NCI-H1105 treated with DMSO at 0.1 percent for 48 hours (cell line): ENCODE data around the gene RFX1.
"Not testable (repeated sequence)": the region's sequence is repeated elsewhere in the genome, so short reads cannot be mapped to it uniquely, and the experiment has no call there.

Experiments used
- DNase-seq: peaks from one replicate; lab custom pipeline; 2025; lab: John Stamatoyannopoulos, UW

The RFX1 gene

DNA sequence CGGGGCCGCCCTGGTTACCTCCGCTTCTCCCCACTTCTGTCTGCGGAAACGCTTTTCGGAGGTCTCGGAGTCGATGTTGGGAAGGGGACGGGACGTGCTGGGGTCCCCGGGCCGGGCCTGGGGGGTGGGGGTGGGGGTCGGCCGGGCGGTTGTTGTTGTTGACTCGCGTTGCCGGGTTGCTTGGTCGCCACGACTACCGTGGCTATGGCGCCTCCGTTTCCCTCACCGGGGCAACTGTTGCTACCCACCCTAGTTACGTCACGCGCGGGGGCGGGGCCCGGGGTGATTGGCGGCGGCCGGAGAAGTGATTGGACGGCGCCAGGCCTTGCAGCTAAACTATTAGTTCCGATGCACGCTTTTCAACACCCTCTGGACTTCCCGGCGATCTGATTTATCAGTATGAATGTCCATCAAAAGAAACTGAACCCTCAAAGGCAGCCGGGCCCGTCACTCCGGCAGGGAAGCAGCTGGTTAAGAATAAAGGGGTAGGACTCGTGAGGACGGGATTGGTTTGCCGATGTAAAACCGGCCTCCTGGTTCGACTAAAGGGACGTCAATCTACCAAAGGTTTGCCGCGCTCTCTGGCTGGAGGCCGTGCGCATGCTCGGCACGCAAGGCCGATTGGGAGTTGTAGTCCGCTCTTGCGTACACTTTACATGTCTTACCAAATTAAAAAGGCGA, at the start of gene RFX1:
Gene RFX1, minus strand, starts transcription at position 236 of the 681 bp plus-strand sequence. CDS start 12,477 bp downstream, outside the sequence.
- DNase-seq = peak; percentile 100

DNA sequence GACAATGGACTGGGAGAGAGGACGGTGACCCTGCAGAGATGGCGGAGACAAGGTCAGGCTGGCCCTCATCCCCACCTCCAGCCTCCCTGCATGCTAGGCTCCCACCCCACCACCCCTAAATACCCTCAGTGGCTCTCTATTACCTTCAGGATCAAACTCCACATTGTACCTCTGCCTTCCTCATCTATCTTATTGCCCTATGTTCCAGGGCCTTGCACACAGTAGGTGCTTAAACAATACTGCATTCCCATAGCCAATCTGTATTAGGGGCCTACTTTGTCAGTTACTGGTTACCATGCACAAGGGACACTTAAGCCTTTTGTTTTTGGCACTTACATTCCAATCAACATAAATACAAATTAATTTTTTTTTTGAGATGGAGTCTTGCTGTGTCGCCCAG, 49.3 kb upstream of the RFX1 start:
- DNase-seq = no peak

DNA sequence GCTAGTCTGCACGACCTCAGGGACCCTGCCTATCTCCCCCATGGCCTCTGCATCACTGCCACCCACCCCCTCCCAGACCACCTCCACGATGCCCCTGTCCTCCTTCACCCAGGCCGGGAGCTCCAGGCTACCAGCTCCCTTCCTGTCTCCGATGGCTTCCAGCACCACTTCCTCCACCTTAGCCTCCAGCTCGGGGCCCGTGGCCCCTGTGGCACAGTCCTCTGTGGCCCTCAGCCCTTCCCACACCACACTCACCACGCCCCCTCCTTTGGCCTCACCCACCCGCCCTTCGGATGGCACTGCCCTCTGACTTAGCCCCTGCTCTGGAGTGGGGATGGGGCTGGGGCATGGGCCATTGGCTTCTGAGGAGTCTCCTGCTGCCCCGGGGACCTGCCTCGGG, 48.6 kb upstream of the RFX1 start:
- DNase-seq = no peak

DNA sequence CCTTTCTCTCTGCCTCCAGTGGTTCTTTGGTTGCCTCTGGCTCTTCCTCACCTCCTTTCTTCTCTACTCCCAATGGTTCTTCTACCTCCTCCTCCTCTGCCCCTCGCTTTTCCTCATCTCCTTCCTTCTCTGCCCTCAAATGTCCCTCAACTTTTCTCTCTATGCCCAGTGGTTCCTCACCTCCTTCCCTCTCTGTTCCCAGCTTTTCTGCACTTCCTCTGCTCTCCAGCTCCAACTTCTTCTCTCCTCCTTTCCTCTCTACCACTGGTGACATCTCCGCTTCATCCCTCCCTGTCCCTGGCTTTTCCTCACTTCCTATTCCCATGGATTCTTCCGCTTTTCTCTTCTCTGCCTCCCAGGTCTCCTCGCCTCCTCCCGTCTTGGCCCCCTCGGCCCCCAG, 48.0 kb upstream of the RFX1 start:
- no peak for DNase-seq

DNA sequence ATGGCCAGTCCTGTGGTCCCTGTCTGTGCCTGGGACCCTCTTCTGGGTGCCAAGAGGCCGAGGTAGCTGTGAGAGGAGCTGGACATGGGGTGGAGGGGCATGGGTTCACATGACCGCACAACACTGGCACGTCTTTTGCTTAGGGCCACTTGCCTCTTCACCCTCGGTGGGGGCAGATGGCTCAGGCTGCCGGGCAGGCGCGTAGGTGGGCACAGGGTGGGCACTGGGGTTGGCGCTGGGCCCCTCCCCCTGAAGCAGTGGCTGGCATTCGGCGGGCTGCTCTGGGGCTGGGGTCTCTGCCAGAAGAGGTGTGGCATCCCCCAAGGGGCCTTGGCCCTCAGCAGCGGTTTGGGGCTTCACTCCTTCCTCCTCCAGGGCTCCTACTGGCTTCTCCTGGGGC, 47.4 kb upstream of the RFX1 start:
- DNase-seq = no peak

DNA sequence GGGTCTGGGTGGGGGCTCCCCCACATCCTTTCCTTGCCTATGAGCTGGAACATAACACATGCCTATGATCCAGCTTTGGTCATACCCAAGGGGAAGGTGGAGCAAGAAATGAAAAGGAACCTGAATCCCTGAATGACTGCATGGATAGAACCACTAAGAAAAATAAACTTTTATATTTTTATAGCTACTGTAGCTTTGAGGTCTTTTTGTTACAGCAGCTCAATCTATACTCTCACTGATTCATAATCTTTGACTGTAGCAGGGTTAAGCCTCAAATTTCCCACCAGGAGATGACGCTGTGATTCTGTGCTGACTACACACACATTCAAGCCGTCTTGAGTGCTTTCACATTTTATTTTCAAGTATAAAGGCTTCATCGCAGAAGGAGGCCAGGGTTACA, 46.9 kb upstream of the RFX1 start:
- no peak for DNase-seq

DNA sequence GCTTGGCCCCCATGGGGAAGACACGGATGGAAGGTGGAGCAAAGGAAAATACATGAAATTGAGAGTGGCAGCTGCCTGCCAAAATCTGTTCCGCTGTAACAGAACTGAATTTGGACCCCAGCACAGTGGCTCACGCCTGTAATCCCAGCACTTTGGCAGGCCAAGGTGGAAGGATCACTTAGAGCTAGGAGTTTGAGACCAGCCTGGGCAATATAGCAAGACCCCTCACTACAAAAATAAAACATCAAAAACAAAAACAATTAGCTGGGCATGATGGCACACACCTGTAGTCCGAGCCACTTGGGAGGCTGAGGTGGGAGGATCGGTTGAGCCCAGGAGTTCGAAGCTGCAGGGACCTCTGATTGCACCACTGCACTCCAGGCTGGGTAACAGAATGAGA, 46.4 kb upstream of the RFX1 start:
- DNase-seq = no peak

DNA sequence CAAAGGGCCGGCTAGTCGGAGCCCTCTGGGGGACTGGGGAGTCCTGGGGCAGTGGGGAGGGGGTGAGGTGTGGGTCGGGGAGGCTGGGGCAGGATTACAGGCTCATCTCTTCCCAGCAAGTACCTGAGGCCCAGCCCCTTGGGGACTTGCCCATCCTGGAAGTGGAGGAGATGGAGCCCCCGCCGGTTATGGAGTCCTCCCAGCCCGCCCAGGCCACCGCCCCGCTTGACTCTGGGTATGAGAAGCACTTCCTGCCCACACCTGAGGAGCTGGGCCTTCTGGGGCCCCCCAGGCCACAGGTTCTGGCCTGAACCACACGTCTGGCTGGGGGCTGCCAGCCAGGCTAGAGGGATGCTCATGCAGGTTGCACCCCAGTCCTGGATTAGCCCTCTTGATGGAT, 45.9 kb upstream of the RFX1 start:
- DNase-seq = no peak

DNA sequence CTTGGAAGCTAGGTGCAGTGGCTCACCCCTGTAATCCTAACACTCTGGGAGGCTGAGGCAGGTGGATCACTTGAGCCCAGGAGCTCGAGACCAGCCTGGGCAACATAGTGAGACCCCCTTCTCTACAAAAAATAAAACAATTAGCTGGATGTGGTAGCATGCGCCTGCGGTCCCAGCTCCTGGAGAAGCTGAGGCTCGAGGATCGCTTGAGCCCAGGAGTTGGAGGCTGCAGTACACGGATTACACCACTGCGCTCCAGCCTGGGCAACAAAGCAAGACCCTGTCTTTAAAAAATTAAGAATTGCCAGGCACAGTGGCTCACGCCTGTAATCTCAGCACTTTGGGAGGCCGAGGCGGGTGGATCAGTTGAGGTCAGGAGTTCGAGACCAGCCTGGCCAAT, 44.8 kb upstream of the RFX1 start:
- DNase-seq = not testable (repeated sequence)

DNA sequence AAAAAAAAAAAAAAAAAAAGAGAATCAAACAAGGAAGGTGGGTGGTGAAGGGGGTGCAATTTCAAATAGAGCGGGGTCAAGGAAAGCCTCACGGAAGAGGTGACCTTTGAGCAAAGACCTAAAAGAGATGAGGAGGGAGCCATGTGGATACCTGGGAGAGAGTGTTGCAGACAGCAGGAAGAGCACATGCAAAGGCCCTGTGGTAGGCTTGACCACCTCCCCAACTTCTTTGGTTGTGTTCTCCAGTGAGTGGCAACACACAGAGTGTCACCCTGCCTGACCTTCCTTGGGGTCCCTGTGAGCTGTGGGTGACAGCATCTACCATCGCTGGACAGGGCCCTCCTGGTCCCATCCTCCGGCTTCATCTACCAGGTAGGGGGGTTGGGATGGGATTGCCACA, 44.4 kb upstream of the RFX1 start:
- no peak for DNase-seq

DNA sequence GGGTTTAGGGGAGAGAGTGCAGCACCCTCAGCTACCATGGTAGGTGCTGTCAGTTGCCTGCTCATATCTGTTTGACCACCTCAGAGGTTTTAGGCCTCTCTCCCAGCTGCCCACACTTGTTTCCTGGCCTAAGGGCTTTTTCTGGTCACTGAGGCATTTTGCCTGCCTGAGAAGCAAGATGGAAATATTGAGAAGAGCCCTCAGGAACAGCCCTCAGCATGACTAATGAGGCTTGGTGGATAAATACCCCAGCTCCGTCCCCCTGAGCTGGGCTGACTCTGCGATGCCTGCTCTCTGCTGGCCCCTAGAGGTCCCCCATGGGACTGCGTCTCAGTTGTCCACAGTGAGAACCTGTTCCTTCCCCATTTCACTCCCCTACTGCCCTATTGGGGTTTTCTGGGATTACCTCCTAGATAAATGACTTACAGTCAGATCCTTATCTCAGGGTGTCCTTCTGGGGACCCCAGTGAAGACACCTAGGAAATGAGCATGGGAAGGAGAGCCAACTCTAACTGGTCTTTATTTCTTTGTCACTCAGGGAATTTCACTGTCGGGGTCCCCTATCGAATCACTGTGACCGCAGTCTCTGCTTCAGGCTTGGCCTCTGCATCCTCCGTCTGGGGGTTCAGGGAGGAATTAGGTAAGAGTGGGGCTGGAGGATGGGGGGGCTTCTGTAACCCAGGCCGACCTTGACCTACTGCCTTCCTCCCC, 42.5 kb upstream of the RFX1 start:
- no peak for DNase-seq

DNA sequence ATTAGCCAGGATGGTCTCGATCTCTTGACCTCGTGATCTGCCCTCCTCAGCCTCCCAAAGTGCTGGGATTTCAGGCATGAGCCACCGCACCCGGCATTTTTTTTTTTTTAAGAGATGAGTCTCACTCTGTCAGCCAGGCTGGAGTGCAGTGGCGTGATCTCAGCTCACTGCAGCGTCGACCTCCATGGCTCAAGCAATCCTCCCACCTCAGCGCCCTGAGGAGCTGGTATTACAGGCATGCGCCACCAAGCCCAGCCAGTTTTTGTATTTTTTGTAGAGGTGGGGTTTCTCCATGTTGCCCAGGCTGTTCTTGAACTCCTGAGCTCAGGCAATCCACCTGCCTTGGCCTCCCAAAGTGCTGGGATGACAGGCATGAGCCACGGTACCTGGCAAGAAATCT, 41.7 kb upstream of the RFX1 start:
- DNase-seq = not testable (repeated sequence)

DNA sequence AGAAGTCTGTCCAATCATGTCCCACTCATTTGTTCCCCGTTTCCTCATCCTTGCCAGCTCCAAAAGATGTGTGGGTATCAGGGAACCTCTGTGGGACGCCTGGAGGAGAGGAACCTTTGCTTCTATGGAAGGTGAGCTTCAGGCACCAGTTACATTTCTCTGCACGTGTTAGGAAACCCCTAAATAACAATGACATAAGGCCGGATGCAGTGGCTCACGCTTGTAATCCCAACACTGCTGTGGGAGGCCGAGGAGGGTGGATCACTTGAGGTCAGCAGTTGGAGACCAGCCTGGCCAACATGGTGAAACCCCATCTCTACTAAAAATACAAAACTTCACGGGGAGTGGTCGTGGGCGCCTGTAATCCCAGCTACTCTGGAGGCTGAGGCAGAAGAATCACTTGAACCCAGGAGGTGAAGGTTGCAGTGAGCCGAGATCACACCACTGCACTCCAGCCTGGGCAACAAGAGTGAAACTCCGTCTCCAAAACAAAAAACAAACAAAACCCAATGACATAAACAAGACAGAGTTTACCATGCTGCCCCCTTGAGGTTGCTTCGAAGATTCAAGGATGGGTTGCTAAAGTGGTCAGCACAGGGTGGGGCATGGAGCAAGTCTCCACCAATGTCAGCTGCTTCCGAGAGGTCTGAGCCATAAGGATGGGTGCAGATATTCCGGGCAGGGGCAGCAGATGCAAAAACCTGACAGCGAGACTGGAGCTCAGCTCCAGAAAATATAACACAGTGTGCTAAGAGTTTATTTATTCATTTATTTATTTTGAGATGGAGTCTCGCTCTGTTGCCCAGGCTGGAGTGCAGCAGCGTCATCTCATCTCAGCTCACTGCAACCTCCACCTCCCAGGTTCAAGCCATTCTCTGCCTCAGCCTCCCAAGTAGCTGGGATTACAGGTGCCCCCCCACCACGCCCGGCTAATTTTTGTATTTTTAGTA, 36.8 kb upstream of the RFX1 start:
- DNase-seq = peak; percentile 45

DNA sequence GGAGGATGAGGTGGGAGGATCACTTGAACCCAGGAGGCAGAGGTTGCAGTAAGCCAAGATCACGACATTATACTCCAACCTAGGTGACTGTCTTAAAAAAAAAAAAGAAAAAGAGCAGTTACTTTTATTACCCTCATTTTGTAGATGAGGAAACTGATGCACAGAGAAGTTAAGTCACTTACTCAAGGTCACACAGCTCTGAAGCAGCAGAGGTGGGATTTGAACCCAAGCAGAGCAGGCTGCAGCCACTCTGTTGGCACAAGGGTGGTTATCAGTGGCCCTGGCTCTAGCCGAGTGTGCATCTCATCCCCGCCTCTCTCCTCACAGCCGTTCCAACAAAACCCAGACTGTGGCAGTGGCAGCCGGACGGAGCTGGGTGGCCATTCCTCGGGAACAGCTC, 33.1 kb upstream of the RFX1 start:
- DNase-seq = no peak

DNA sequence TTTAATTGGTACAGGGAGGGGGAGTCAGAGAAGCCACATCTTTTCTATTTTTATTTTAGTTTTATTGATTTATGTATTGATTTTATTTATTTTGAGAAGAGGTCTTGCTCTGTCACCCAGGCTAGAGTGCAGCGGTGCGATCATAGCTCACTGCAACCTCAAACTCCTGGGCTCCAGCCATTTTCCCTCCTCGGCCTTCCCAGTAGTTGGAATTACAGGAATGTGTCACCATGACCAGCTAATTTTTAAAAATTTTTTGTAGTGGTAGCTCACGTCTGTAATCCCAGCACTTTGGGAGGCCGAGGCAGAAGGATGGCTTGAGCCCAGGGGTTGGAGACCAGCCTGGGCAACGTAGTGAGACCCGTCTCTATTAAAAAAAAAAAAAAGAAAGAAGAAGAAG, 29.6 kb upstream of the RFX1 start:
- DNase-seq = no peak

DNA sequence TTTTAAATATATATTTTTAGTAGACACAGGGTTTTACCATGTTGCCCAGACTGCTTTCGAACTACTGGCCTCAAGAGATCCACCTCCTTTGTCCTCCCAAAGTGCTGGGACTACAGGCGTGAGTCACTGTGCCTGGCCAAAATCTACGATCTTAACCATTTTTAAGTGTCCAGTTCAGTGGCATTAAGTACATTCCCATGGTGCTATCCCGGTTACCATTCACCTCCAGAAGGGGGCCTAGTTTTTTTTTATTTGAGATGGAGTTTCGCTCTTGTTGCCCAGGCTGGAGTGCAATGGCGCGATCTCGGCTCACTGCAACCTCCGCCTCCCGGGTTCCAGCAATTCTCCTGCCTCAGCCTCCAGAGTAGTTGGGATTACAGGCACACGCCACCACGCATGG, 29.0 kb upstream of the RFX1 start:
- DNase-seq = not testable (repeated sequence)

DNA sequence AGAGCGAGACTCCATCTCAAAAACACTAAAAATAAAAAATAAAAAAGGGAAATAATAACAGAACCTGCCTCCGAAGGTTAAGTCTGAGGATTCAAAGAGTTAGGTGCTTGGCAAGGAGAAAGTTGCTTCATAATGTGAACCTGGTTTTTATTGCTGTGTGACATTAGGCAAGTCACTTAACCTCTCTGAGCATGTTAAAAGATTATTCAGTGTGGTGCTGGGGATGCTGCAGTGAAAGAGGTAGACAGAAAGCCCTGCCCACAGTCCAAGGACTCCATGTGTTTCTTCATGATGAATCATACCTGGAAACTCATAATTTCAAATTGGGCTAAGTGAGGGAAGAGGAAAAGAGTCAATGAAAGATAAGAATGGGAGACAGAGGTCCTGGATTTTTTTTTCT, 27.8 kb upstream of the RFX1 start:
- no peak for DNase-seq

DNA sequence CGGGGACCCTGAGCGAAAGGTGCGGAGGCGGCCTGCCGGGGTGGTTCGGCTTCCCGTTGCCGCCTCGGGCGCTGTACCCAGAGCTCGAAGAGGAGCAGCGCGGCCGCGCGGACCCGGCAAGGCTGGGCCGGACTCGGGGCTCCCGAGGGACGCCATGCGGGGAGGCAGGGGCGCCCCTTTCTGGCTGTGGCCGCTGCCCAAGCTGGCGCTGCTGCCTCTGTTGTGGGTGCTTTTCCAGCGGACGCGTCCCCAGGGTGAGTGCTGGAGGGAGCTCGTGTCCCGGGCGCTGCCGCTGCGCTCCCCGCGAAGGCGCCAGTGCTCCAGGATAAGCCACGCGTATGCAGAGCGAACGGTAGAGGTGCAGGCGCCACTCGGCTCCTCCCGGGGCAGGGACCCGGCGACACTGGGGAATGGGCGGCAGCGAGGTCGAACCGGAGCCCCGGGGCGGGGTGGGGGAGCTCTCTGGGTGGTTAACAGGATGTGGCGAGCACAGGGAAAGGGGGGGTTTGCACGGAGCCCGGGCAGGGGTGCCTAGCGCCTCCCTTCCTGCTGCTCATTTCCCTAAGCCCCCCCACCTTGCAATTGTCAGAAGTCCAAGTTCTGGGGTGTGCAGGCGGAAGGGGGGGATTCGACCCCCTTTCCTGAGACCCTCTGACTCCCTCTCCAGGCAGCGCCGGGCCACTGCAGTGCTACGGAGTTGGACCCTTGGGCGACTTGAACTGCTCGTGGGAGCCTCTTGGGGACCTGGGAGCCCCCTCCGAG, 25.8 kb upstream of the RFX1 start, which contains the start of gene IL27RA:
Gene IL27RA, plus strand, starts transcription at position 44 of the 762 bp plus-strand sequence. Its CDS starts 111 bp downstream, at position 155.
- peak; percentile 59 for DNase-seq

DNA sequence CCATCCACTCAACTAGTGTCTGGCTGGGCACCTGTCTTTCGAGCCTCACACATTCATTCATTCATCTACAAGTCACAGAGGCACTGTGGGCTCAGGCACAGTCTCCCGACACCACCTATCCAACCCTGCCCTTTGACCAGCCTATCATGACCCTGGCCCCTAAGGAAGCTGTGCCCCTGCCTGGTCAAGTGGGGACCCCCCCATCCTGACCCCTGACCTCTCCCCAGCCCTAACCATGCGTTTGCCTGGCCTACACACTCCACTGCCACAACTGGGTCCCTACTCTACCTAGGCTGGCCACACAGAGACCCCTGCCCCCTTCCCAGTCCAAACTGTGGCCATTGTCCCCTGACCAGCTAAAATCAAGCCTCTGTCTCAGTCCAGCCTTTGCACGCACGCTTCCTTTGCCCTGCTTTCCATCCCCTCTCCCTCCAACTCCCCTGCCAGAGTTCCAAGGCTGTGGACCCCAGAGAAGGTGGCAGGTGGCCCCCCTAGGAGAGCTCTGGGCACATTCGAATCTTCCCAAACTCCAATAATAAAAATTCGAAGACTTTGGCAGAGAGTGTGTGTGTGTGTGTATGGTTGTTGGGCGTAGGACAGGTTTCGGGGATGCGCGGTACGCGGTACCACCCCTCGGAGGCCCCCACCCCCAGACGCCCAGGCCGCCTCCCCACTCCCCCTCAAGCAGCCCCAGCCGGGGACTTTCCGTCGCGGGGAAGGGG, 25.0 kb upstream of the RFX1 start:
- no peak for DNase-seq

DNA sequence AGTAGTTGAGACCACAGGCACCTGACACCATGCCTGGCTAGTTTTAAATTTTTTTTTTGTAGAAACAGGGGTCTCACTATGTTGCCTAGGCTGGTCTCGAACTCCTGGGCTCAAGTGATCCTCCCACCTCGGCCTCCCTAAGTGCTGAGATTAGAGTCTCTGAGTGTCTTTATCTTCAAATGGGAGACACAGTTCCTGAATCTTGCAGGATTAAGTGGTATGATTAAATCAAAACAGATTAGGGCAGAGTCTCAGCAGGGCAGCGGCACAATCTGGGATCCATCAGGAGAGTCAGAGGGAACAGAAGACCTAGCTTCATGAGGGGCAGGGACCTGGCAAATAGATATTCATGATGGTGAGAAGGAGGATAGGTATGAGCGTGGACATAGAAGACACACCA, 22.8 kb upstream of the RFX1 start:
- DNase-seq = no peak

DNA sequence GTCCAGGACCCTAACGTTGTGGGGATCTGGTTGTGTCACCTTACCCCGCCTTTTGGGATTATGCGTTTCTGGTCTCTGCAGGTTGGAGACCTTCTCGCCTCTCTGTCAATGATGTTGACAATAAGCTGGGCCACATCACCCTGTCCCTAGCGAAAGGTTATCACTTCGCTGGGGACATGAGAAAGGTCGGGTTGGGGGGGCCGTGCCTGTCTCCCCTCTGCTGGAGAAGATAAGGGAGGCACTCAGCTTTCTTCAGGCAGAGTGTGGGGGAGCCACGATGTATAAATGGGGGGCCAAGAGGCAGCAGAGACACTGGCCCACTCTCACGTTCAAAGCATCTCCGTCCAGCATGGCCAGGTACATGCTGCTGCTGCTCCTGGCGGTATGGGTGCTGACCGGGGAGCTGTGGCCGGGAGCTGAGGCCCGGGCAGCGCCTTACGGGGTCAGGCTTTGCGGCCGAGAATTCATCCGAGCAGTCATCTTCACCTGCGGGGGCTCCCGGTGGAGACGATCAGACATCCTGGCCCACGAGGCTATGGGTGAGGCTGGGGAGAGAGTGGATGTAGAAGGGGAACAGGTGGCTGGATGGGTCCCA, 21.8 kb upstream of the RFX1 start, which contains the start of gene RLN3:
Gene RLN3, plus strand, starts transcription at position 293 of the 595 bp plus-strand sequence. Its CDS starts 57 bp downstream, at position 350.
- DNase-seq = no peak
